HEK293 (cell line): Measurements from ENCODE around the gene SLC16A10.

Source experiments
- CTCF ChIA-PET: fragments of 350-600 bp; formaldehyde crosslinking; extraction: SDS; loops from one replicate; lab custom pipeline; 2021; ENCODE audit warnings: antibody characterized with exemption; lab: Yijun Ruan, JAX
- POLR2A ChIA-PET: fragments of 300-600 bp; formaldehyde crosslinking; extraction: SDS; loops from one replicate; lab custom pipeline; 2020; ENCODE audit warnings: antibody characterized with exemption, inconsistent platforms; lab: Yijun Ruan, JAX
- H3K27ac ChIP-seq: fragments of 200-500 bp; sonication (Bioruptor generic); 2 replicates; pipeline ENCODE4 v1.5.1; 2014; ENCODE audit warnings: low read depth, low read length, control low read depth, inconsistent platforms; ENCODE audit errors: extremely low read depth
- H3K36me3 ChIP-seq, 2 experiments: fragments of 200-500 bp in 1 of 2; sonication (Bioruptor generic) in 1 of 2; 1 replicate in 1 of 2; 2 replicates in 1 of 2; pipeline ENCODE4 v1.5.1; 2014 to 2017; ENCODE audit warnings: inconsistent platforms in 2 of 2, low read length in 2 of 2; ENCODE audit not compliant: control insufficient read depth in 2 of 2, insufficient read depth in 1 of 2
- H3K4me1 ChIP-seq: fragments of 200-500 bp; sonication (Bioruptor generic); 2 replicates; pipeline ENCODE4 v1.5.1; 2014; ENCODE audit warnings: mild to moderate bottlenecking, low read length, inconsistent platforms; ENCODE audit not compliant: control insufficient read depth, insufficient read depth
- H3K4me3 ChIP-seq: 2 replicates; pipeline ENCODE4 v1.5.1; 2011; ENCODE audit warnings: low read depth, mild to moderate bottlenecking, control low read depth, low read length, moderate library complexity
- H3K9me3 ChIP-seq: fragments of 200-500 bp; sonication (Bioruptor generic); 2 replicates; pipeline ENCODE4 v1.5.1; 2014; ENCODE audit warnings: low read depth, low read length, inconsistent platforms; ENCODE audit not compliant: control insufficient read depth, insufficient read depth
- HOXA7 ChIP-seq: sonication (generic); formaldehyde crosslinking; IDR thresholded peaks from 2 replicates; pipeline ENCODE4 v1.8.1; 2022; ENCODE audit warnings: missing genetic modification reagents, borderline replicate concordance
- INSM2 ChIP-seq: fragments of 450-650 bp; formaldehyde crosslinking; IDR thresholded peaks from 2 replicates; pipeline ENCODE4 v1.5.1; 2016; ENCODE audit warnings: missing biosample characterization, missing genetic modification characterization
- OVOL3 ChIP-seq: fragments of 450-650 bp; formaldehyde crosslinking; IDR thresholded peaks from 2 replicates; pipeline ENCODE4 v1.5.1; 2016; ENCODE audit warnings: missing biosample characterization, missing genetic modification characterization
- PRDM1 ChIP-seq: fragments of 450-650 bp; formaldehyde crosslinking; IDR thresholded peaks from 2 replicates; pipeline ENCODE4; 2016; ENCODE audit warnings: missing biosample characterization, missing genetic modification characterization
- TRIM28 ChIP-seq: IDR thresholded peaks from 2 replicates; pipeline ENCODE4 v1.6.1; 2011; ENCODE audit warnings: low read length, control low read depth, borderline replicate concordance
- ZIC2 ChIP-seq: fragments of 450-650 bp; formaldehyde crosslinking; IDR thresholded peaks from 2 replicates; pipeline ENCODE4 v1.5.1; 2016; ENCODE audit warnings: missing biosample characterization, missing genetic modification characterization
- ZNF112 ChIP-seq: fragments of 450-650 bp; formaldehyde crosslinking; IDR thresholded peaks from 2 replicates; pipeline ENCODE4 v1.5.0; 2017; ENCODE audit warnings: missing biosample characterization, missing genetic modification characterization
- ZNF133 ChIP-seq: fragments of 450-650 bp; formaldehyde crosslinking; IDR thresholded peaks from 2 replicates; pipeline ENCODE4 v1.5.1; 2016; ENCODE audit warnings: missing biosample characterization, missing genetic modification characterization
- ZNF169 ChIP-seq: fragments of 450-650 bp; formaldehyde crosslinking; IDR thresholded peaks from 2 replicates; pipeline ENCODE4 v1.5.1; 2016; ENCODE audit warnings: missing biosample characterization, missing genetic modification characterization
- ZNF174 ChIP-seq: fragments of 450-650 bp; formaldehyde crosslinking; IDR thresholded peaks from 2 replicates; pipeline ENCODE4 v1.5.0; 2017; ENCODE audit warnings: missing biosample characterization, mild to moderate bottlenecking, missing genetic modification characterization
- ZNF175 ChIP-seq: fragments of 450-650 bp; formaldehyde crosslinking; IDR thresholded peaks from 2 replicates; pipeline ENCODE4 v1.5.1; 2016; ENCODE audit warnings: missing biosample characterization, missing genetic modification characterization
- ZNF19 ChIP-seq: fragments of 450-650 bp; formaldehyde crosslinking; IDR thresholded peaks from 2 replicates; pipeline ENCODE4; 2016; ENCODE audit warnings: missing biosample characterization, missing genetic modification characterization, low read depth
- ZNF211 ChIP-seq: fragments of 450-650 bp; formaldehyde crosslinking; IDR thresholded peaks from 2 replicates; pipeline ENCODE4 v1.5.1; 2016; ENCODE audit warnings: low read depth, missing biosample characterization, missing genetic modification characterization
- ZNF24 ChIP-seq: fragments of 450-650 bp; formaldehyde crosslinking; IDR thresholded peaks from 2 replicates; pipeline ENCODE4 v1.5.1; 2016; ENCODE audit warnings: missing biosample characterization, missing genetic modification characterization
- ZNF280D ChIP-seq: fragments of 450-650 bp; formaldehyde crosslinking; IDR thresholded peaks from 2 replicates; pipeline ENCODE4 v1.5.1; 2016; ENCODE audit warnings: missing biosample characterization, missing genetic modification characterization
- ZNF362 ChIP-seq: fragments of 450-650 bp; formaldehyde crosslinking; IDR thresholded peaks from 2 replicates; pipeline ENCODE4 v1.5.1; 2016; ENCODE audit warnings: missing biosample characterization, missing genetic modification characterization
- ZNF416 ChIP-seq: fragments of 450-650 bp; formaldehyde crosslinking; IDR thresholded peaks from 2 replicates; pipeline ENCODE4 v1.5.1; 2016; ENCODE audit warnings: missing biosample characterization, missing genetic modification characterization
- ZNF426 ChIP-seq: fragments of 450-650 bp; formaldehyde crosslinking; IDR thresholded peaks from 2 replicates; pipeline ENCODE4 v1.5.1; 2017; ENCODE audit warnings: missing biosample characterization, missing genetic modification characterization, mild to moderate bottlenecking, inconsistent platforms, moderate library complexity
- ZNF501 ChIP-seq: fragments of 450-650 bp; formaldehyde crosslinking; IDR thresholded peaks from 2 replicates; pipeline ENCODE4 v1.5.1; 2016; ENCODE audit warnings: missing biosample characterization, missing genetic modification characterization
- ZNF510 ChIP-seq: fragments of 450-650 bp; formaldehyde crosslinking; IDR thresholded peaks from 2 replicates; pipeline ENCODE4 v1.5.1; 2018; ENCODE audit warnings: mild to moderate bottlenecking, missing genetic modification characterization, missing biosample characterization; ENCODE audit not compliant: insufficient replicate concordance
- ZNF530 ChIP-seq: fragments of 450-650 bp; formaldehyde crosslinking; IDR thresholded peaks from 2 replicates; pipeline ENCODE4 v1.5.1; 2016; ENCODE audit warnings: low read depth, missing biosample characterization, missing genetic modification characterization
- ZNF580 ChIP-seq: fragments of 450-650 bp; formaldehyde crosslinking; IDR thresholded peaks from 2 replicates; pipeline ENCODE4 v1.5.1; 2016; ENCODE audit warnings: missing biosample characterization, missing genetic modification characterization
- ZNF701 ChIP-seq: fragments of 450-650 bp; formaldehyde crosslinking; IDR thresholded peaks from 2 replicates; pipeline ENCODE4 v1.5.1; 2016; ENCODE audit warnings: missing biosample characterization, missing genetic modification characterization
- ZNF707 ChIP-seq: fragments of 450-650 bp; formaldehyde crosslinking; IDR thresholded peaks from 2 replicates; pipeline ENCODE4 v1.5.1; 2016; ENCODE audit warnings: missing biosample characterization, missing genetic modification characterization
- ZNF768 ChIP-seq: fragments of 450-650 bp; formaldehyde crosslinking; IDR thresholded peaks from 2 replicates; pipeline ENCODE4 v1.5.1; 2018; ENCODE audit warnings: missing biosample characterization, mild to moderate bottlenecking, missing genetic modification characterization
- ZNF776 ChIP-seq: fragments of 450-650 bp; formaldehyde crosslinking; IDR thresholded peaks from 2 replicates; pipeline ENCODE4 v1.5.0; 2017; ENCODE audit warnings: missing biosample characterization, missing genetic modification characterization, borderline replicate concordance
- ZNF791 ChIP-seq: fragments of 450-650 bp; formaldehyde crosslinking; IDR thresholded peaks from 2 replicates; pipeline ENCODE4 v1.5.1; 2016; ENCODE audit warnings: missing biosample characterization, missing genetic modification characterization

The SLC16A10 gene

GRCh38 chr6:111183702-111184517, 96.6 kb downstream of the SLC16A10 start (continued):
- TF ChIP-seq ZNF426 (tag by site-specific recombination) (no peak), ZNF501 (tag by site-specific recombination) (no peak), ZNF530 (no peak), OVOL3 (tag by site-specific recombination) (no peak)

GRCh38 chr6:111184827-111185532, 97.7 kb downstream of the SLC16A10 start:
- H3K27ac ChIP-seq = no peak overlapping the region
- POLR2A ChIA-PET = no interaction called here
- no peaks in the 10 kb centered on the region for H3K4me1 ChIP-seq
- CTCF ChIA-PET = interaction anchor here (0.5 to 0.9 kb wide), 3 partner anchors 14 to 127 kb away, joined by 3 to 4 read pairs (median 3); no protein-coding TSS in a partner anchor
- no peak for TF ChIP-seq ZIC2
- TF ChIP-seq ZNF133 (tag by site-specific recombination) = no peak
- no peak for TF ChIP-seq PRDM1 (tag by site-specific recombination)
- TF ChIP-seq TRIM28 = no peak
- no peak for TF ChIP-seq ZNF426 (tag by site-specific recombination)
- no peak for TF ChIP-seq ZNF174 (tag by site-specific recombination)
- no peak for TF ChIP-seq ZNF580 (tag by site-specific recombination)
- no peak for TF ChIP-seq ZNF112
- TF ChIP-seq ZNF791 (tag by site-specific recombination) = no peak
- no peak for TF ChIP-seq ZNF701 (tag by site-specific recombination)
- TF ChIP-seq, all 188 proteins: peak for 0
- no peaks in the 10 kb centered on the region for H3K36me3 ChIP-seq
- no peak overlapping the region for H3K4me3 ChIP-seq
- no peaks in the 10 kb centered on the region for H3K9me3 ChIP-seq

GRCh38 chr6:111185954-111186353, 98.7 kb downstream of the SLC16A10 start:
- Histone ChIP-seq H3K9me3 (no peaks in the 10 kb centered on the region), H3K27ac (no peak overlapping the region), H3K4me3 (no peak overlapping the region), H3K36me3 (no peaks in the 10 kb centered on the region), H3K4me1 (no peaks in the 10 kb centered on the region)
- ChIA-PET POLR2A (no interaction called here), CTCF (no interaction called here)
- no peak for TF ChIP-seq ZNF707
- TF ChIP-seq ZNF19 (tag by site-specific recombination) = no peak
- no peak for TF ChIP-seq ZNF24 (tag by site-specific recombination)
- TF ChIP-seq ZNF416 = no peak
- no peak for TF ChIP-seq ZNF169 (tag by site-specific recombination)
- TF ChIP-seq ZNF175 (tag by site-specific recombination) = no peak
- TF ChIP-seq HOXA7 (CRISPR knock-in tag) = no peak
- no peak for TF ChIP-seq ZNF362 (tag by site-specific recombination)
- TF ChIP-seq ZNF211 = no peak
- no peak for TF ChIP-seq ZNF776
- TF ChIP-seq ZNF768 (tag by site-specific recombination) = no peak
- TF ChIP-seq INSM2 (tag by site-specific recombination) = no peak
- no peak for TF ChIP-seq ZNF280D (tag by site-specific recombination)
- TF ChIP-seq ZNF510 (tag by site-specific recombination) = no peak
